ENCODE data around the gene SPEN. TPM values are rescaled to one million over a fixed set of nuclear protein-coding genes. Genes with fewer than 3 reads are reported as not detected.

Gene SPEN
- total and polyA plus RNA-seq, 2 of the 13 experiments (the other 11 are each of a cell fraction or from before 2014, with no cell fraction given), result 4.8 to 14.0 TPM

DNA sequence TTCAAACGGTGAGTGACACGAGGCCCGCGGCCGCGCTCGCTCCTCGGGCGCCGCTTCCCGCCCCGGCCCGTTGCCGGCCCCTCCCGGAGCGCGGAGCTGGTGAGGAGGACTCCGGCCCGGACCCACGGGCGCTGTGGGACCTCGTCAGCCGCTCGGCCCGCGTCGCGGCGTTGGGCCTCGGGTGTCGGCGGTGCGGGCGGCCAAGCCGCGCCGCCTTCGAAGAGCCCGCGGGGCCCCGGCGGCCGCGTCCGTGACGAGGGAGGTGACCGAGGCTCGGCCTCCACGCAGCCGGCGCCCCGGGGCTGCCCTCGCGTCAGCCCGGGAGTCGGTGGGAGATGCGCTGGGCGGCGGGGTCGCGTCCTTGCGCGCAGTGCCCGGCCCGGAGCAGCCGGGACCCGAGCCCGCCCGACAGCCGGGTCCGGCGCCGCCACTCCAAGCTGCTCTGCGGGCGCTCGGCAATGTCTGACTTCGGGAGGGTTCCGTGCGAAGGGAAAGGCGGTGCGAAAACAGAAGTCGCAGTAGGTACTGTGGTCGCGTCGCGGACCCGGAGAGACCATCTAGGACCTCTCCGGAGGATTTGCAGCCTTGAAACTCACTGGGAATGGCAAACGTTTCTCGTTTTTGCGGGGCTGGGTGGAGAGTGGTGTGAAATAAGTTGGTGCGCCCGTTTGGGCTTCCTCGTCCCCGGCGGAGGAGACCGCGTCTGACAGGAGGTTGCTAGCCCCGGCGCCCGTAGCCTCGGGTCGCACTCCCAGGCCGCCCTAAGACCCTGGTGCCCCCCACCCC lies 829 bp downstream of the SPEN start (continued):
- TF ChIP-seq, protein P1, sequence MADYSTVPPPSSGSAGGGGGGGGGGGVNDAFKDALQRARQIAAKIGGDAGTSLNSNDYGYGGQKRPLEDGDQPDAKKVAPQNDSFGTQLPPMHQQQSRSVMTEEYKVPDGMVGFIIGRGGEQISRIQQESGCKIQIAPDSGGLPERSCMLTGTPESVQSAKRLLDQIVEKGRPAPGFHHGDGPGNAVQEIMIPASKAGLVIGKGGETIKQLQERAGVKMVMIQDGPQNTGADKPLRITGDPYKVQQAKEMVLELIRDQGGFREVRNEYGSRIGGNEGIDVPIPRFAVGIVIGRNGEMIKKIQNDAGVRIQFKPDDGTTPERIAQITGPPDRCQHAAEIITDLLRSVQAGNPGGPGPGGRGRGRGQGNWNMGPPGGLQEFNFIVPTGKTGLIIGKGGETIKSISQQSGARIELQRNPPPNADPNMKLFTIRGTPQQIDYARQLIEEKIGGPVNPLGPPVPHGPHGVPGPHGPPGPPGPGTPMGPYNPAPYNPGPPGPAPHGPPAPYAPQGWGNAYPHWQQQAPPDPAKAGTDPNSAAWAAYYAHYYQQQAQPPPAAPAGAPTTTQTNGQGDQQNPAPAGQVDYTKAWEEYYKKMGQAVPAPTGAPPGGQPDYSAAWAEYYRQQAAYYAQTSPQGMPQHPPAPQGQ (CRISPR knock-in tag; IDR thresholded peaks at IDR 0.05; ENCODE audit: borderline replicate concordance), result no peak
- TF ChIP-seq, protein P2, sequence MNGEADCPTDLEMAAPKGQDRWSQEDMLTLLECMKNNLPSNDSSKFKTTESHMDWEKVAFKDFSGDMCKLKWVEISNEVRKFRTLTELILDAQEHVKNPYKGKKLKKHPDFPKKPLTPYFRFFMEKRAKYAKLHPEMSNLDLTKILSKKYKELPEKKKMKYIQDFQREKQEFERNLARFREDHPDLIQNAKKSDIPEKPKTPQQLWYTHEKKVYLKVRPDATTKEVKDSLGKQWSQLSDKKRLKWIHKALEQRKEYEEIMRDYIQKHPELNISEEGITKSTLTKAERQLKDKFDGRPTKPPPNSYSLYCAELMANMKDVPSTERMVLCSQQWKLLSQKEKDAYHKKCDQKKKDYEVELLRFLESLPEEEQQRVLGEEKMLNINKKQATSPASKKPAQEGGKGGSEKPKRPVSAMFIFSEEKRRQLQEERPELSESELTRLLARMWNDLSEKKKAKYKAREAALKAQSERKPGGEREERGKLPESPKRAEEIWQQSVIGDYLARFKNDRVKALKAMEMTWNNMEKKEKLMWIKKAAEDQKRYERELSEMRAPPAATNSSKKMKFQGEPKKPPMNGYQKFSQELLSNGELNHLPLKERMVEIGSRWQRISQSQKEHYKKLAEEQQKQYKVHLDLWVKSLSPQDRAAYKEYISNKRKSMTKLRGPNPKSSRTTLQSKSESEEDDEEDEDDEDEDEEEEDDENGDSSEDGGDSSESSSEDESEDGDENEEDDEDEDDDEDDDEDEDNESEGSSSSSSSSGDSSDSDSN (CRISPR knock-in tag; IDR thresholded peaks at IDR 0.05), result peak; percentile 33; the same call in 1 of the 2 replicates
- no peak for TF ChIP-seq SETDB1 (CRISPR knock-in tag; IDR thresholded peaks at IDR 0.05; ENCODE audit: borderline replicate concordance)
- 0 out of 2 replicates have a peak, but pooled peaks have one; percentile 8 for TF ChIP-seq ZNF441 (CRISPR knock-in tag; IDR thresholded peaks at IDR 0.05; ENCODE audit: borderline replicate concordance)
- no peak for TF ChIP-seq HNRNPH1 (optimal IDR thresholded peaks at IDR 0.05; ENCODE audit: low read depth, low read length)
- no peak for TF ChIP-seq KDM2A (CRISPR knock-in tag; IDR thresholded peaks at IDR 0.05; ENCODE audit: borderline replicate concordance, low read depth)
- no peak for TF ChIP-seq ZSCAN21 (CRISPR knock-in tag; IDR thresholded peaks at IDR 0.05; ENCODE audit: borderline replicate concordance)
- TF ChIP-seq POGZ (CRISPR knock-in tag; IDR thresholded peaks at IDR 0.05), result no peak
- no peak for TF ChIP-seq BHLHE40 (IDR thresholded peaks at IDR 0.05; ENCODE audit: low read length)
- TF ChIP-seq ZNF598 (CRISPR knock-in tag; IDR thresholded peaks at IDR 0.05; ENCODE audit: borderline replicate concordance), result no peak
- no peak for TF ChIP-seq CEBPB (IDR thresholded peaks at IDR 0.05; ENCODE audit: borderline replicate concordance, low read depth, low read length)
- TF ChIP-seq, protein P3, sequence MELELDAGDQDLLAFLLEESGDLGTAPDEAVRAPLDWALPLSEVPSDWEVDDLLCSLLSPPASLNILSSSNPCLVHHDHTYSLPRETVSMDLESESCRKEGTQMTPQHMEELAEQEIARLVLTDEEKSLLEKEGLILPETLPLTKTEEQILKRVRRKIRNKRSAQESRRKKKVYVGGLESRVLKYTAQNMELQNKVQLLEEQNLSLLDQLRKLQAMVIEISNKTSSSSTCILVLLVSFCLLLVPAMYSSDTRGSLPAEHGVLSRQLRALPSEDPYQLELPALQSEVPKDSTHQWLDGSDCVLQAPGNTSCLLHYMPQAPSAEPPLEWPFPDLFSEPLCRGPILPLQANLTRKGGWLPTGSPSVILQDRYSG (CRISPR knock-in tag; IDR thresholded peaks at IDR 0.05), result no peak
- no peak for TF ChIP-seq KLF13 (CRISPR knock-in tag; IDR thresholded peaks at IDR 0.05)
- TF ChIP-seq ZFP37 (CRISPR knock-in tag; IDR thresholded peaks at IDR 0.05; ENCODE audit: borderline replicate concordance), result no peak
- TF ChIP-seq ZNF775 (CRISPR knock-in tag; IDR thresholded peaks at IDR 0.05; ENCODE audit: borderline replicate concordance), result no peak
- TF ChIP-seq U2AF2 (IDR thresholded peaks at IDR 0.05; ENCODE audit: low read depth, low read length), result no peak
- no peak; the same call in 1 of the 2 replicates for TF ChIP-seq ZNF317 (CRISPR knock-in tag; IDR thresholded peaks at IDR 0.05)
- TF ChIP-seq, protein P4, sequence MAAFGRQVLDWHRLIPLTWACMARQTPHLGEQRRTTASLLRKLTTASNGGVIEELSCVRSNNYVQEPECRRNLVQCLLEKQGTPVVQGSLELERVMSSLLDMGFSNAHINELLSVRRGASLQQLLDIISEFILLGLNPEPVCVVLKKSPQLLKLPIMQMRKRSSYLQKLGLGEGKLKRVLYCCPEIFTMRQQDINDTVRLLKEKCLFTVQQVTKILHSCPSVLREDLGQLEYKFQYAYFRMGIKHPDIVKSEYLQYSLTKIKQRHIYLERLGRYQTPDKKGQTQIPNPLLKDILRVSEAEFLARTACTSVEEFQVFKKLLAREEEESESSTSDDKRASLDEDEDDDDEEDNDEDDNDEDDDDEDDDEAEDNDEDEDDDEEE (CRISPR knock-in tag; IDR thresholded peaks at IDR 0.05), result peak; percentile 17; the same call in 1 of the 2 replicates
- no peak for TF ChIP-seq ZNF567 (CRISPR knock-in tag; IDR thresholded peaks at IDR 0.05; ENCODE audit: borderline replicate concordance)
- no peak for TF ChIP-seq ZFY (CRISPR knock-in tag; IDR thresholded peaks at IDR 0.05)
- no peak for TF ChIP-seq ZNF549 (CRISPR knock-in tag; IDR thresholded peaks at IDR 0.05)
- no peak for TF ChIP-seq ELF1 (CRISPR knock-in tag; IDR thresholded peaks at IDR 0.05)
- no peak for TF ChIP-seq MAFG (CRISPR knock-in tag; IDR thresholded peaks at IDR 0.05)
- TF ChIP-seq, protein P5, sequence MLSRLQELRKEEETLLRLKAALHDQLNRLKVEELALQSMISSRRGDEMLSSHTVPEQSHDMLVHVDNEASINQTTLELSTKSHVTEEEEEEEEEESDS (CRISPR knock-in tag; IDR thresholded peaks at IDR 0.05; ENCODE audit: borderline replicate concordance), result no peak
